Activated T-cell treated with anti-CD3 and anti-CD28 coated beads, Interleukin-2, amount 50 U/mL, for 24 hours (primary cell): ENCODE measurements around the gene LRP10.

Source experiments
- DNase-seq: peaks from one replicate; pipeline ENCODE4 v3.0.0-alpha.2; 2020
- H3K27ac Mint-ChIP-seq: 2 replicates; pipeline ENCODE4 v1.8.0; 2020; ENCODE audit warnings: mild to moderate bottlenecking, mixed read lengths
- H3K27me3 Mint-ChIP-seq: 2 replicates; pipeline ENCODE4 v1.8.0; 2020; ENCODE audit warnings: mixed read lengths
- H3K36me3 Mint-ChIP-seq: 2 replicates; pipeline ENCODE4 v1.8.0; 2020; ENCODE audit warnings: low read depth, mixed read lengths
- H3K4me1 Mint-ChIP-seq: 2 replicates; pipeline ENCODE4 v1.8.0; 2020; ENCODE audit warnings: low read depth, mixed read lengths
- H3K4me3 Mint-ChIP-seq: 2 replicates; pipeline ENCODE4 v1.8.0; 2020; ENCODE audit warnings: mild to moderate bottlenecking, moderate library complexity, mixed read lengths
- H3K9me3 Mint-ChIP-seq: 2 replicates; pipeline ENCODE4 v1.8.0; 2020; ENCODE audit warnings: mixed read lengths

LRP10 gene

DNA sequence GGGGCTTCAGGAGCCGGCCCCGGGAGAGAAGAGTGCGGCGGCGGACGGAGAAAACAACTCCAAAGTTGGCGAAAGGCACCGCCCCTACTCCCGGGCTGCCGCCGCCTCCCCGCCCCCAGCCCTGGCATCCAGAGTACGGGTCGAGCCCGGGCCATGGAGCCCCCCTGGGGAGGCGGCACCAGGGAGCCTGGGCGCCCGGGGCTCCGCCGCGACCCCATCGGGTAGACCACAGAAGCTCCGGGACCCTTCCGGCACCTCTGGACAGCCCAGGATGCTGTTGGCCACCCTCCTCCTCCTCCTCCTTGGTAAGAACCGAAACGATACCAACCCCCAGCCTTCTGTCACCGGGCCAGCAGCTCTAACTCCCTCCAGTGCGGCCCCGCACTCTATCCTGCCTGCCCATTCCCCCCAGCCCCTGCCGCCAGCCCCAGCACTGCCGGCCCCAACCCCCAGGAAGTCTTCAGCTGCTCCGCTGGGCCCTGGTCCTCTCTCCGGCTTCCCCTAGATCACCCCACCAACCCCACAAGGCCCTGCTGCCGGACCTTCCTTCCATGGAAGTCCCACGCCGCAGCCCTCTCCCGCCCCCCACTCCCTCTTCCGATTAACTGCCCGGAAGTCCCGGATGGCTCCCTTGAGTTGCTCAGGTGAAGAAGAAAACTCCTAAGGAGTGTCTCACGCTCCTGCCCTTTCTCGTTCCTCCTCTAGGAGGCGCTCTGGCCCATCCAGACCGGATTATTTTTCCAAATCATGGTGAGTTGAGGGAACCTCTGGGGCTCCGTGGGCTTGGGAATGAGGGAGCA, 693 bp downstream of the LRP10 start:
- peak; percentile 84 for DNase-seq
- Mint-ChIP-seq H3K4me1 (peaks cover 37% of the 10 kb centered on the region), H3K36me3 (peaks cover 42% of the 10 kb centered on the region), H3K4me3 (peak overlapping the region; percentile 88), H3K27me3 (no peaks in the 10 kb centered on the region), H3K9me3 (no peaks in the 10 kb centered on the region), H3K27ac (peak overlapping the region; percentile 99)

DNA sequence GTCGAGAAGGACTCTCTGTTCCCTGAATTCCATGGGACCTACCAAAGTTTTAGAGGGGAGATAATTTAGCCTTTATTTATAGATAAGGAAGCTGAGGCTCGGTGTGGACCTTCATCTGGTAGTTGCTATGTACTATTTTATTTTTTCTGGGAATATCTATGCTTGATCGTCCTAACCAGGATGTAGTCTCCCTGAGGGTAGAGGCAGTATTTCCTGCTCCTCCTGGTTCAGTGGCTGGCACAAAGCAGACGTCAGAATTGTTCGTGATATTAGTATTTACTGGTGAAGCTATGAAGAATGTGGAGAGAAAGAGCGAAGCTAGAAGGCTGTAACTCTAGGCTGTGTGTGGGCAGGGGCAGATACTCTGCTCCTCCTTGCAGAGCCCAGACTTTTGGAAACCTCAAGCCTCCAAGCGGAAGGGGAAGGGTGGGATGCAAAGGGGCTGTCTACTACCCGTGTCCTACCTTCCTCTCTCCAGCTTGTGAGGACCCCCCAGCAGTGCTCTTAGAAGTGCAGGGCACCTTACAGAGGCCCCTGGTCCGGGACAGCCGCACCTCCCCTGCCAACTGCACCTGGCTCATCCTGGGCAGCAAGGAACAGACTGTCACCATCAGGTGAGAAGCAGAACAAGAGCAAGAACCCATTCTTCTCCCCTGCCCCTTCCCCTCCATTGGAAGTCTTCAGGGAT, 1.4 kb downstream of the LRP10 start:
- Mint-ChIP-seq H3K27me3 (no peaks in the 10 kb centered on the region), H3K9me3 (no peaks in the 10 kb centered on the region), H3K4me3 (peak overlapping the region; percentile 88), H3K4me1 (peaks cover 37% of the 10 kb centered on the region), H3K36me3 (peaks cover 50% of the 10 kb centered on the region), H3K27ac (peak overlapping the region; percentile 86)
- DNase-seq: no peak

DNA sequence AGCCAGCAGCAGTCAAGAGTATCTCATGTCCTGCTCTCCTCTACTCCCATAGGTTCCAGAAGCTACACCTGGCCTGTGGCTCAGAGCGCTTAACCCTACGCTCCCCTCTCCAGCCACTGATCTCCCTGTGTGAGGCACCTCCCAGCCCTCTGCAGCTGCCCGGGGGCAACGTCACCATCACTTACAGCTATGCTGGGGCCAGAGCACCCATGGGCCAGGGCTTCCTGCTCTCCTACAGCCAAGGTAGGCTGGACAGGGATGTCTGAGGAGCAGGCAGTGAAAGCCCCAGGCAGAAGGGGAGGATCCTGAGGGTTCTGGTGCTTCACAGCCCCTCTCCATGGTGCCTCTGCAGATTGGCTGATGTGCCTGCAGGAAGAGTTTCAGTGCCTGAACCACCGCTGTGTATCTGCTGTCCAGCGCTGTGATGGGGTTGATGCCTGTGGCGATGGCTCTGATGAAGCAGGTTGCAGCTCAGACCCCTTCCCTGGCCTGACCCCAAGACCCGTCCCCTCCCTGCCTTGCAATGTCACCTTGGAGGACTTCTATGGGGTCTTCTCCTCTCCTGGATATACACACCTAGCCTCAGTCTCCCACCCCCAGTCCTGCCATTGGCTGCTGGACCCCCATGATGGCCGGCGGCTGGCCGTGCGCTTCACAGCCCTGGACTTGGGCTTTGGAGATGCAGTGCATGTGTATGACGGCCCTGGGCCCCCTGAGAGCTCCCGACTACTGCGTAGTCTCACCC, 3.6 kb downstream of the LRP10 start:
- Mint-ChIP-seq H3K4me3 (no peak overlapping the region), H3K36me3 (peaks cover 66% of the 10 kb centered on the region), H3K27me3 (no peaks in the 10 kb centered on the region), H3K4me1 (peaks cover 36% of the 10 kb centered on the region), H3K9me3 (no peaks in the 10 kb centered on the region), H3K27ac (no peak overlapping the region)
- no peak for DNase-seq

DNA sequence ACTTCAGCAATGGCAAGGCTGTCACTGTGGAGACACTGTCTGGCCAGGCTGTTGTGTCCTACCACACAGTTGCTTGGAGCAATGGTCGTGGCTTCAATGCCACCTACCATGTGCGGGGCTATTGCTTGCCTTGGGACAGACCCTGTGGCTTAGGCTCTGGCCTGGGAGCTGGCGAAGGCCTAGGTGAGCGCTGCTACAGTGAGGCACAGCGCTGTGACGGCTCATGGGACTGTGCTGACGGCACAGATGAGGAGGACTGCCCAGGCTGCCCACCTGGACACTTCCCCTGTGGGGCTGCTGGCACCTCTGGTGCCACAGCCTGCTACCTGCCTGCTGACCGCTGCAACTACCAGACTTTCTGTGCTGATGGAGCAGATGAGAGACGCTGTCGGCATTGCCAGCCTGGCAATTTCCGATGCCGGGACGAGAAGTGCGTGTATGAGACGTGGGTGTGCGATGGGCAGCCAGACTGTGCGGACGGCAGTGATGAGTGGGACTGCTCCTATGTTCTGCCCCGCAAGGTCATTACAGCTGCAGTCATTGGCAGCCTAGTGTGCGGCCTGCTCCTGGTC, 4.3 kb downstream of the LRP10 start:
- Mint-ChIP-seq H3K9me3 (no peaks in the 10 kb centered on the region), H3K4me1 (peaks cover 29% of the 10 kb centered on the region), H3K27ac (peak overlapping the region; percentile 4), H3K27me3 (no peaks in the 10 kb centered on the region), H3K4me3 (no peak overlapping the region), H3K36me3 (peaks cover 66% of the 10 kb centered on the region)
- no peak for DNase-seq

DNA sequence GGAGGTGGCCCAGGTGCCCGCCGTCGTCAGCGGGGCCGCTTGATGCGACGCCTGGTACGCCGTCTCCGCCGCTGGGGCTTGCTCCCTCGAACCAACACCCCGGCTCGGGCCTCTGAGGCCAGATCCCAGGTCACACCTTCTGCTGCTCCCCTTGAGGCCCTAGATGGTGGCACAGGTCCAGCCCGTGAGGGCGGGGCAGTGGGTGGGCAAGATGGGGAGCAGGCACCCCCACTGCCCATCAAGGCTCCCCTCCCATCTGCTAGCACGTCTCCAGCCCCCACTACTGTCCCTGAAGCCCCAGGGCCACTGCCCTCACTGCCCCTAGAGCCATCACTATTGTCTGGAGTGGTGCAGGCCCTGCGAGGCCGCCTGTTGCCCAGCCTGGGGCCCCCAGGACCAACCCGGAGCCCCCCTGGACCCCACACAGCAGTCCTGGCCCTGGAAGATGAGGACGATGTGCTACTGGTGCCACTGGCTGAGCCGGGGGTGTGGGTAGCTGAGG, 5.5 kb downstream of the LRP10 start:
- Mint-ChIP-seq H3K4me1 (peaks cover 26% of the 10 kb centered on the region), H3K27me3 (no peaks in the 10 kb centered on the region), H3K4me3 (no peak overlapping the region), H3K9me3 (no peaks in the 10 kb centered on the region), H3K27ac (no peak overlapping the region), H3K36me3 (peaks cover 64% of the 10 kb centered on the region)
- DNase-seq: no peak

DNA sequence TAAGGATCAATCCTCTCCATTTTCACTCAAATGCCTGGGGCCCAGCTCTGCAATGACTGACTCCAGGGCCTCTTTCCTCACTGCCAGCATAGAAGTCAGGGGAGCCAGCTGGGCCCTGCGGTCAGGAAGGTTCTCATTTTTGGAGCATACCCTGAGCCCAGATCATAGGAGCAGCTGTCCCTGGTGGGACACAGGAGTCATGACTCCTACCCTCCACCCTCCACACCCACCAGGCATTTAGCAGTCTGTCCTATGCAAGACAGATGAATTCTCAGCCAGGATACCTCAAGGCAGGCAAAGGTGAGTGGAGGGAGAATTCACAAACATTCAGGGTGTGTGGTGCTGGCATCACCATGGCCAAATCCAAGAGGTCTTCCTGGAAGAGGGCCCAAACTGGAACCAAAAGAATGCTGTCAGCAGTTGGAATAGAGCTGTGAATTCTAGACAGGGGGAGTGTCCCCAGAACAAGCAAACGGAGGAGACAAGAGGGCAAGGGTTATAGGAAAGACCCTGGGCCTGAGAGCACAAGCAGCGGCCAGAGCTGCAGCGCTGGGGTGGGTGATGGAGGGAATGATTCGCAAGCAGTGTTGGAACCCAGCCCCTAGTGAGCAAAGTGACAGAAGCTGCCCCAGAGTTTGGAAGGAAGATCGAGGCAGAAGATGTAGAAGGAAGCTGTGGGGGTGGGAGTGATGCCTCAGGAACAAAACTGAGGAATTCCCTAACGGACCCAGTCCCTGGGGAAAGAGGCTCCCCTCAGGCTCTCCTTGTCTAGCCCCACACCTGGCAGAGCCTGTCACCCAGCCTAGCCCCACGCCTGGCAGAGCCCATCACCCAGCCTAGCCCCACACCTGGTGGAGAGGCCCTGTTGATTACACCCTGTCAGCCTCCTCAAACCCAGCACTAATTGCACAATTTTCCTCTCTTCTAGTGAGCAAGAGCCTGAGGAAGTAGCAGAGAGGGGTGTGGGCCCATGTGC, 7.0 kb downstream of the LRP10 start:
- H3K36me3 Mint-ChIP-seq: peaks cover 57% of the 10 kb centered on the region
- DNase-seq: no peak
- no peaks in the 10 kb centered on the region for H3K27me3 Mint-ChIP-seq
- H3K4me1 Mint-ChIP-seq: peaks cover 25% of the 10 kb centered on the region
- H3K9me3 Mint-ChIP-seq: no peaks in the 10 kb centered on the region
- peak overlapping the region; percentile 38 for H3K27ac Mint-ChIP-seq
- H3K4me3 Mint-ChIP-seq: no peak overlapping the region

DNA sequence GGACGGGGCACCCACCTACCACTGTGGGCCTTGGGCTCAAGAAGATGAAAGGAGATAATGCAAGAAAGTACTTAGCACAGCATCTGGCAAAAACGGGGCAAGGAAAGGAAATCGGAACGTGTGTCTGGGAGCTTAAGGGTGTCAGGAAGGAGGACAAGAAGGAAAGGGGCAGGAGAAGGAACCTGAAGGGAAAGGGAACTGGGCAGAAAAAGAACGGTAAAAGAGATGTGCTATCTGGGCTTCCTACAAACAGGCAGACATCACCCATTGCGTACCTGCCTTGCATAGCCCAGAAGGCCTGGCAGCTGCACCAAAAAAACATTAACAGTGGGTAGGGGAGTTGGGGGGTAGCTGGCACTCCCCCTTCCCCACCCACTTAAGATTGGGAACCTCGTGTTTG, 10.5 kb downstream of the LRP10 start:
- H3K27me3 Mint-ChIP-seq: no peaks in the 10 kb centered on the region
- H3K27ac Mint-ChIP-seq: no peak overlapping the region
- H3K36me3 Mint-ChIP-seq: peaks cover 26% of the 10 kb centered on the region
- H3K9me3 Mint-ChIP-seq: no peaks in the 10 kb centered on the region
- DNase-seq: no peak
- H3K4me3 Mint-ChIP-seq: no peak overlapping the region
- H3K4me1 Mint-ChIP-seq: peaks cover 29% of the 10 kb centered on the region

DNA sequence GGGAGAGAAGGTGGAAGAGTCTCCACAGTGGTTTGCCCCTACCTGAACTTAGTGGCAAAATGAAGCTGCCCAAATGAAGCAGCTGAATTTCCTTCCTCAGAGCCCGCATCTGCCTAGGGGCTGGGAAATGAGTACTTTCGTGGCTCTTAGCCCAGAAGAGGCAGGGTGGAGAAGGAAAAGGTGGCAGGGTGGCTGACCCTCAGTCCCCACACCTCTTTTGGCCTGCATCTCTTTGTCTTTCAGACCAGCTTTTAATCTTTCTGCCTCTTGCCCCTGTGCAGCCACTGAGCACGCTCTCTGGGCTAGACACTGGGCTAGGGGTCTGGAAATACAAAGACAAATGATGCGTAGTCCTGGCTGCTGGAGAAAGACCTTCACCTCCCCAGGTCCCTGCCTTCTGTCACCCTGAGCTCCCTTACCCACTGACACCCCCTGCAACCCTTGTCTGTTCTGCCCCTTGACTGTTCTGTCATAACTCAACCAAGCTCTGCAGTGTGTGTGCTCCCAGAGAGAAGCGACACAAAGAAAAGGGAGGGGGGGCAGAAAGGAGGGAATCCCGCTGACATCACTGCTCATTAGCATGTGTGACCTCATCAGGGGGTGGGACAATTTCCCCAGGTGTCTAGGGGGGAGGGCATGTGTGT, 11.1 kb downstream of the LRP10 start:
- no peak overlapping the region for H3K27ac Mint-ChIP-seq
- peak; percentile 49 for DNase-seq
- H3K4me1 Mint-ChIP-seq: peaks cover 35% of the 10 kb centered on the region
- no peak overlapping the region for H3K4me3 Mint-ChIP-seq
- H3K36me3 Mint-ChIP-seq: peaks cover 20% of the 10 kb centered on the region
- H3K9me3 Mint-ChIP-seq: no peaks in the 10 kb centered on the region
- no peaks in the 10 kb centered on the region for H3K27me3 Mint-ChIP-seq

DNA sequence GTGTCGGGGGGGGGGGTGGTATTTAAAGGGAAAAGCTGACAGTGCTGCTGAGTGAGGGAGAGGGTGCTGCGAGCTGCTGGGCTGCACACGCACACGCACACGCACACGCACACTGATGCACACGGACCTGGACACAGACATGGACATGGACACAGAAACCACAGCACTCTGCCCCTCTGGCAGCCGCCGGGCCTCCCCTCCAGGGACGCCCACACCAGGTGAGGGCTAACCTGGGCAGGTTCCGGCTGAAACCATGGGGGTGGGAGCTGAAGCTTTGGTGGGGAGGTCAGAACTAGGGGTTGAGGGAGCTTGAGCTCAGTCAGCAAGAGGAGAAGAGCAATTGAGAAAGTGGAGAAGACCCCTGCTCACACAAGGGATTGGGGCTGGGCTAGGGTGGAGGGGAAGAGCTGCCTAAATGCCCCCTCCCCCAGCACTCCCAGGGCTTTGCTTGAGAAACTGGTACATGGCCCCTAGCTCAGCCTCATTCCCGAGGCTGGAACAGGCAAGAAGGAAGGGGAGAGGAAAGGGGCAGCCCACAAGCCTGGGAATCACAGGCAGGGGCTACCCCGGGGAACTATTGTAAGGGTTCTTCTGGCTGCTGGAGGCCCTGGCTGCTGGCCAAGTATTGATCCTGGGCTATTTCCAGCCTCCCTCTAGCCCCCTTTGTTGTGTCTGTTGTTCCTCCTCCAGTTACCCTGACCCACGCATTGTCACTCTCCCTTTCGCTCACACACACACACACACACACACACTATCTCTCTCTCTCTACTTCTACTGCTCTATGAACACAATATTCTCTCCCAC, 11.8 kb downstream of the LRP10 start, which contains the start of gene REM2:
Gene REM2, plus strand, starts transcription at position 50 of the 804 bp plus-strand sequence. Its CDS starts 66 bp downstream, at position 116.
- H3K9me3 Mint-ChIP-seq: no peaks in the 10 kb centered on the region
- no peaks in the 10 kb centered on the region for H3K27me3 Mint-ChIP-seq
- H3K4me1 Mint-ChIP-seq: peaks cover 42% of the 10 kb centered on the region
- peak within 1 kb of the TSS; percentile 1 for H3K27ac Mint-ChIP-seq
- DNase-seq: no peak
- H3K4me3 Mint-ChIP-seq: no peak within 1 kb of the TSS
- H3K36me3 Mint-ChIP-seq: peaks cover 12% of the 10 kb centered on the region

DNA sequence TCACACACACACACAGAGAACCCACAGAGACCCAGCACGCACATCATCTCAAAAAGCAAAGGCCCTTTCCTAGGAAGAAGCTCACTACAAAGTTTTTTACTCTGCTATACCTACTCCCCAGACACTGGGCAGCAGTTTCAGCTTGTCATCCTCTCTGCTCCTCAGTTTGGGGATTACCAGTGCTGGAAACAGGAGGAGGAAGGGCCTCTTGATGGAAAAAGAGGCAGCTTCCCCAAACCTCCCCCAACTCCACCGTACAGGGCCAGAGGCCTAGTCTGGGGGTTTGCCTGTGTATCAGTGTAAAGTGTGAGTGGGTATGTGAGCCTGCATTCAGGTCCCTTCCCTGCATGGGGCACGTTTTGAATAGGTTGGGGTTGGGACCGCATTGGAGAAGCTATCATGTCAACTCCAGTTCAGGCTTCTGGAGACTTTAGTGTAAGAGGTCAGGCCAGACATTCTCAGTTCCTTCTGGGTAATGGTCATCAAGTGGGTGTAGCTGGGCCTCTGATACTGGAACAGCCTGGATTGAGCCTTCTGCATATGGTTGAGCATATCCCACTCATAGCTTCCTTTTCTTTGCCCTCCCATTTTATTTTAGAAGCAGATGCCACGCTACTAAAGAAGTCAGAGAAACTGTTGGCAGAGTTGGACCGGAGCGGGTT, 12.7 kb downstream of the LRP10 start:
- no peak for DNase-seq
- Mint-ChIP-seq H3K27ac (peak overlapping the region; percentile 1), H3K4me3 (no peak overlapping the region), H3K9me3 (no peaks in the 10 kb centered on the region), H3K27me3 (no peaks in the 10 kb centered on the region), H3K4me1 (peaks cover 45% of the 10 kb centered on the region), H3K36me3 (peaks cover 6% of the 10 kb centered on the region)

DNA sequence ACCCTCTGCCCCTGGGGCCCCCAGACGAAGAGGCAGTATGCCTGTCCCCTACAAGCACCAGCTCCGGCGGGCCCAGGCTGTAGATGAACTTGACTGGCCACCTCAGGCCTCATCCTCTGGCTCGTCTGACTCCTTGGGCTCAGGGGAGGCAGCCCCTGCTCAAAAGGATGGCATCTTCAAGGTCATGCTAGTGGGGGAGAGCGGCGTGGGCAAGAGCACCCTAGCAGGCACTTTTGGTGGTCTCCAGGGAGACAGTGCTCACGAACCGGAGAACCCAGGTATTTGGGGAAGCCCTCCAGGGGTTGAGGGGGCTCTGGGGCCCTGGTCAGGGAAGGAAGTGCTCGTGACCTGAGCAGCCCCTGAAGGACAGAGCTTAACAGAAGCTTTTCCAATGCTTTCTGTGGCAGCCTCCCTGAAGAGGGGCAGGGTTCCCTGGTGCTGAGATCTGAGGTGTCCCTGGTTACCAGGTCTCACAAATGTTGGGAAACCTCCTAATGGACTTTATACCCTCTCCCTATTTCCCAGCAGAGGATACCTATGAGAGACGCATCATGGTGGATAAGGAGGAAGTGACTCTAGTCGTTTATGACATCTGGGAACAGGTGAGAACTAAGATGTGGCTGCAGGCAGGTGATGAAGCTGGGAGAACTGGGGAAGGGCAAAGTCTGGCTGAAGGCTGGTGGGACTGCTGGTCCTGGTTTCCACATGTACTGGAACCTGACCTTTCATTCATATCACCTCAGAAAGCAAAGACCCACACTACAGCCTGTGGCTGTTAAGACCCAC, 13.4 kb downstream of the LRP10 start:
- no peaks in the 10 kb centered on the region for H3K36me3 Mint-ChIP-seq
- H3K27me3 Mint-ChIP-seq: no peaks in the 10 kb centered on the region
- peaks cover 46% of the 10 kb centered on the region for H3K4me1 Mint-ChIP-seq
- no peaks in the 10 kb centered on the region for H3K9me3 Mint-ChIP-seq
- H3K27ac Mint-ChIP-seq: no peak overlapping the region
- H3K4me3 Mint-ChIP-seq: no peak overlapping the region
- no peak for DNase-seq
